HFFc6 (cell line): Measurements from ENCODE around the gene KLF3. TPM values are rescaled to one million over a fixed set of nuclear protein-coding genes. Genes with fewer than 3 reads are reported as not detected.

Experiments
- DNase-seq: peaks from one replicate; pipeline ENCODE4 v3.0.0-alpha.2; 2018
- H3K27ac Mint-ChIP-seq: 2 replicates; pipeline ENCODE4 v1.8.0; 2020; ENCODE audit warnings: mild to moderate bottlenecking, mixed read lengths
- H3K27me3 Mint-ChIP-seq: 2 replicates; pipeline ENCODE4 v1.8.0; 2021; ENCODE audit warnings: mild to moderate bottlenecking, moderate library complexity, mixed read lengths; ENCODE audit not compliant: insufficient read depth
- H3K36me3 Mint-ChIP-seq: 2 replicates; pipeline ENCODE4 v1.8.0; 2021; ENCODE audit warnings: low read depth, mixed read lengths
- H3K4me1 Mint-ChIP-seq: 2 replicates; pipeline ENCODE4 v1.8.0; 2020; ENCODE audit warnings: low read depth, mixed read lengths
- H3K4me3 Mint-ChIP-seq: 2 replicates; pipeline ENCODE4 v1.8.0; 2020; ENCODE audit warnings: mild to moderate bottlenecking, moderate library complexity, mixed read lengths
- H3K9me3 Mint-ChIP-seq: 2 replicates; pipeline ENCODE4 v1.8.0; 2020; ENCODE audit warnings: mild to moderate bottlenecking, mixed read lengths
- total RNA-seq, 6 experiments: library from RNA; stranded (reverse); fragmentation: NEBNext Ultra II Directional; extraction: Animal tissue kit (Norgen Biotek cat#: 25700); gene quantifications; 2 replicates in 1 of 6; 3 replicates in 5 of 6; pipeline ENCODE4 v1.2.3, GENCODE V29; 2021
- TF ChIP-seq, protein P1 (sequence below): fragments of 200-600 bp; sonication (generic); IDR thresholded peaks from 2 replicates; pipeline ENCODE4 v1.5.0; 2021; ENCODE audit warnings: antibody characterized with exemption, mild to moderate bottlenecking

KLF3 gene
- total RNA-seq, 6 experiments from 2014 or later: 10.7 to 17.1 (median 14.0) TPM

DNA sequence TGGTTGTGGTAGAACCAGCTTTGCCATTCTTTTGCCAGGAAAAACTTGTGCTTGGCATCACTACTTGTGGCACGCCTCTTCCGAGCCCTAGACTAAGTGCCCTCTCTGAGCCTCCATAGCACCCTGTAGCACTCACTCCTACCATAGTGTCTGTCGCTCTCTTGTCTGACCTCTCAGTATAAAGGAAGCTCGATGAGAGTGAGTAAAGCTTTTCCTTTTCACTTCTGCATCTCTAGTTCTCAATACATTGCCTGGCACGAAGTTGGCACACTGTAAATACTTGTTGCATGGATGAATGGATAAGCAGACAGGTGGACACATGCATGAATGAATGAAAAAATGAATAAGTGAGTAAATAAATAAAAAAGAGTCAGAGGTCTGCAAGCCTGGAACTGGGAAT, 70.4 kb downstream of the KLF3 start:
- peaks cover 9% of the 10 kb centered on the region for H3K9me3 Mint-ChIP-seq
- H3K36me3 Mint-ChIP-seq: peaks cover 8% of the 10 kb centered on the region
- H3K27ac Mint-ChIP-seq: no peak overlapping the region
- H3K4me1 Mint-ChIP-seq: peaks cover 10% of the 10 kb centered on the region
- TF ChIP-seq, protein P1, sequence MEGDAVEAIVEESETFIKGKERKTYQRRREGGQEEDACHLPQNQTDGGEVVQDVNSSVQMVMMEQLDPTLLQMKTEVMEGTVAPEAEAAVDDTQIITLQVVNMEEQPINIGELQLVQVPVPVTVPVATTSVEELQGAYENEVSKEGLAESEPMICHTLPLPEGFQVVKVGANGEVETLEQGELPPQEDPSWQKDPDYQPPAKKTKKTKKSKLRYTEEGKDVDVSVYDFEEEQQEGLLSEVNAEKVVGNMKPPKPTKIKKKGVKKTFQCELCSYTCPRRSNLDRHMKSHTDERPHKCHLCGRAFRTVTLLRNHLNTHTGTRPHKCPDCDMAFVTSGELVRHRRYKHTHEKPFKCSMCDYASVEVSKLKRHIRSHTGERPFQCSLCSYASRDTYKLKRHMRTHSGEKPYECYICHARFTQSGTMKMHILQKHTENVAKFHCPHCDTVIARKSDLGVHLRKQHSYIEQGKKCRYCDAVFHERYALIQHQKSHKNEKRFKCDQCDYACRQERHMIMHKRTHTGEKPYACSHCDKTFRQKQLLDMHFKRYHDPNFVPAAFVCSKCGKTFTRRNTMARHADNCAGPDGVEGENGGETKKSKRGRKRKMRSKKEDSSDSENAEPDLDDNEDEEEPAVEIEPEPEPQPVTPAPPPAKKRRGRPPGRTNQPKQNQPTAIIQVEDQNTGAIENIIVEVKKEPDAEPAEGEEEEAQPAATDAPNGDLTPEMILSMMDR: no peak
- H3K4me3 Mint-ChIP-seq: no peak overlapping the region
- no peak for DNase-seq
- H3K27me3 Mint-ChIP-seq: peaks cover 6% of the 10 kb centered on the region; the same call in 1 of the 2 replicates

DNA sequence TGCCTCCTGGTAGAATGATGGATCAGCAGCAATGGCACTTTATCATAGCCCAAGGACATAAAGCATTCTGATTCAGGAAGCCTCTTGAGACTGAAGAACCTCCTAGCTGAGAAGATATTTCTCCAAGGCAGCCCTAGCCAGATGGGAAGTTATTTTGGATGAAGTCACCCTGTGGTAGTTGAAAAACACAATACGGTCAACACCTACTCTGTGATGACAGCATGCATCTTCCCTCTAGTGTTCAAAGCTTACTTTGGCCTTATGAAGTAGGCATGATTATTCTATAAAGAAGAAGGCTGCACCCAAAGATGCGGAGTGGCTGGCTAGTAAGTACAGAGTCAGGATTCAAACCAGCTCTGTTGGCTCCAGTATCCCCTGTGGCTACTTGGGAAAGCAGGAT, 70.9 kb downstream of the KLF3 start:
- peaks cover 9% of the 10 kb centered on the region for H3K9me3 Mint-ChIP-seq
- H3K27ac Mint-ChIP-seq: no peak overlapping the region
- TF ChIP-seq, protein P1: no peak
- DNase-seq: no peak
- peaks cover 8% of the 10 kb centered on the region for H3K36me3 Mint-ChIP-seq
- peaks cover 6% of the 10 kb centered on the region; the same call in 1 of the 2 replicates for H3K27me3 Mint-ChIP-seq
- H3K4me1 Mint-ChIP-seq: peaks cover 10% of the 10 kb centered on the region
- no peak overlapping the region for H3K4me3 Mint-ChIP-seq

DNA sequence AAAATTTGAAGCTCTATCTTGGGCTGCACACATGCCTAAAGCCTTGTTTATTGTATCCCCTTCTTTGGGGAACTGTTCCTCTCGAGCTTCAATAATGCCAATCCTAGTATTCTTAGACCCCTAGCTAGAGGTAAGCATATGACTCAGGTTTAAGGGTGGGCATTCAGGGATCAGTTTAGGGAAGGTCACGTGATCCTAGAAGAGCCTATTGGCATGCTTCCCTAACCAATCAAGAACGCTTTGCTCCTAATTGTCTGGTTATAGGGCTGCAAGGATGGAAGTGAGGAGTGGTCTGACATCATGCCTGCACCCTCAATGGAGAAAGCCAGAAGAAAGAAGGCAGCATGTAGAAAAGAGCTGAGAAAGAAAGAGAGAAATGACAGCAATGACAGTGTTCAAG, 71.9 kb downstream of the KLF3 start:
- DNase-seq: no peak
- TF ChIP-seq, protein P1: no peak
- Mint-ChIP-seq H3K36me3 (peaks cover 8% of the 10 kb centered on the region), H3K4me1 (peaks cover 5% of the 10 kb centered on the region), H3K4me3 (no peak overlapping the region), H3K27me3 (peaks cover 6% of the 10 kb centered on the region; the same call in 1 of the 2 replicates), H3K9me3 (peaks cover 9% of the 10 kb centered on the region), H3K27ac (no peak overlapping the region)

DNA sequence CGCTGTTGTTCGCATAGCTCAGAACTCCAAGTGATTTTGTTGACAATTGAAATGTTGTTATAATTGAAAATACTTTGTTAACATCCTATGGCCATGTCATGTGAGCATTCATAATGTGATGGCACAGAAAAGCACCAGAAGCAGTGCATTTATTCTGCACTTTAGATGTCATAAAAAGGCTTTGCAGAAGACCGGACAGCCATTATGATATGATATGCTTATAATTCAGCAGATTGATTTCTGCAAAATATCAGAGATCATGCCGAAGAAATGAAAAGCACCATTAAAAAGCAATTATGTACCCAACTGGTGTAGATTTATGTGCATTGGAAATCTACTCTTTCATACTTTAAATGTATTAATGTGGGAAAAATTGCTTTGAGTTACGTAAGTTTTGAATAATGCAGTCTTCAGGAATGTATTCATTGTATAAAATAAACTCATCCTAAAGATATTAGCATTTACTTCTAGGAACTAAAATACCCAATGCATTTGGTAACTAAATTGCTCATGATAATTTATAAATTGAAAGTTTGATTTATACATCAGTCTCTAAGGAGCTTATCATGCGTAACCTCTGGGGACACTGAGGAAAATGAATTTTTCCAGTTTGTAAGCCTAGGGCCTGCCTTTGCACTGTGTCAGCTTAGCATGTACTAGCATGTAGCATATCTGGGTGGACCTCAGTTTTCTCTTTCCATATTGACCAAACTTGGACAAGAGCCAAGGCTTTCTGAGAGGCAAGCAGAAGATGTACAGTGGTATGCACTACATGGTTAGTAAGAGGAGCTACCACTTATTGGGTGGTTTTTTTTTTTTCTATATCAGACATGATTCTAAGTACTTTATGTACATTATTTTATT, 75.2 kb downstream of the KLF3 start:
- Mint-ChIP-seq H3K4me3 (no peak overlapping the region), H3K36me3 (no peaks in the 10 kb centered on the region), H3K27me3 (peaks cover 4% of the 10 kb centered on the region), H3K27ac (no peak overlapping the region), H3K4me1 (peaks cover 7% of the 10 kb centered on the region), H3K9me3 (no peaks in the 10 kb centered on the region)
- TF ChIP-seq, protein P1: no peak
- DNase-seq: no peak

DNA sequence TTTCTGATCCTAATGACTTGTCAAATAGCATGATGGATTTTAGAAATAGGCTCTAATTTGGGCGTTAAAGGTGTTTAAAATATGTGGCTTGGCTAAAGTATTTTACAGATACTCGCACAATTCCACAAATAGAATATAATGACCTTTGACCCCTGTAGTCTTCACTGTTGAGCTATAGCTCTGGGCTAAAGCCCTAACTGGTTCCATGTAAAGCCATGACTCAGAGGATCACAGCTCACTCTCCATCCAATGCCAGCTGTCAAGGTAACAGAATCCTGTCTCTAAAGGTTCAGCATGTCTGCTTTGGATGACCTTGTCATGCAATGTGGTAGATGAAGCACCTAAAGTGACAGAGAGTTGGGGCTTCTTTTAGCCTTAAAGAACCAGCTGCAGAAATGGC, 76.3 kb downstream of the KLF3 start:
- TF ChIP-seq, protein P1: no peak
- Mint-ChIP-seq H3K4me3 (no peak overlapping the region), H3K4me1 (peaks cover 7% of the 10 kb centered on the region), H3K36me3 (no peaks in the 10 kb centered on the region), H3K9me3 (no peaks in the 10 kb centered on the region), H3K27ac (no peak overlapping the region), H3K27me3 (peaks cover 2% of the 10 kb centered on the region)
- DNase-seq: no peak
